Glutamatergic neuron (in vitro differentiated cells): ENCODE measurements around the gene TAPT1. TPM values are rescaled to one million over a fixed set of nuclear protein-coding genes. Genes with fewer than 3 reads are reported as not detected.

ENCODE experiments used
- DNase-seq: peaks from one replicate; pipeline ENCODE4 v3.0.0; 2022
- H3K27ac Mint-ChIP-seq: one replicate; pipeline ENCODE4 v1.8.0; 2020; ENCODE audit warnings: mild to moderate bottlenecking, mixed read lengths, inconsistent platforms; ENCODE audit not compliant: unreplicated experiment
- H3K27me3 Mint-ChIP-seq: one replicate; pipeline ENCODE4 v1.8.0; 2020; ENCODE audit warnings: mild to moderate bottlenecking, moderate library complexity, mixed read lengths, inconsistent platforms; ENCODE audit not compliant: unreplicated experiment
- H3K36me3 Mint-ChIP-seq: one replicate; pipeline ENCODE4 v1.8.0; 2020; ENCODE audit warnings: mild to moderate bottlenecking, mixed read lengths, inconsistent platforms; ENCODE audit not compliant: unreplicated experiment
- H3K4me1 Mint-ChIP-seq: one replicate; pipeline ENCODE4 v1.8.0; 2020; ENCODE audit warnings: mild to moderate bottlenecking, low read depth, mixed read lengths, inconsistent platforms; ENCODE audit not compliant: unreplicated experiment
- H3K4me3 Mint-ChIP-seq: one replicate; pipeline ENCODE4 v1.8.0; 2020; ENCODE audit warnings: mild to moderate bottlenecking, mixed read lengths, inconsistent platforms; ENCODE audit not compliant: unreplicated experiment
- H3K9me3 Mint-ChIP-seq: one replicate; pipeline ENCODE4 v1.8.0; 2020; ENCODE audit warnings: mild to moderate bottlenecking, moderate library complexity, mixed read lengths, inconsistent platforms; ENCODE audit not compliant: unreplicated experiment
- CTCF ChIP-seq: fragments of 200-600 bp; sonication (generic); IDR thresholded peaks from one replicate; pipeline ENCODE4 v1.5.0; 2021; ENCODE audit not compliant: partially characterized antibody, unreplicated experiment
- total RNA-seq: library from RNA; stranded (reverse); fragmentation: NEBNext Ultra II Directional; extraction: Animal tissue kit (Norgen Biotek cat#: 25700); gene quantifications from one replicate; pipeline ENCODE4 v1.2.1, GENCODE V29; 2021; ENCODE audit not compliant: unreplicated experiment

Gene TAPT1
- total RNA-seq, 1 donor from 2014 or later, result 28.9 TPM

GRCh38 chr4:16217300-16218051 is 8.8 kb downstream of the TAPT1 start:
- Mint-ChIP-seq H3K27me3 (no peaks in the 10 kb centered on the region), H3K27ac (no peak overlapping the region), H3K4me1 (peaks cover 3% of the 10 kb centered on the region), H3K9me3 (peaks cover 2% of the 10 kb centered on the region), H3K36me3 (no peaks in the 10 kb centered on the region), H3K4me3 (no peak overlapping the region)
- DNase-seq, result no peak
- no peak for TF ChIP-seq CTCF

GRCh38 chr4:16213121-16213520 is 13.2 kb downstream of the TAPT1 start:
- no peak for DNase-seq
- Mint-ChIP-seq H3K4me3 (no peak overlapping the region), H3K27ac (no peak overlapping the region)

GRCh38 chr4:16212138-16212782 is 14.0 kb downstream of the TAPT1 start:
- DNase-seq, result no peak
- Mint-ChIP-seq H3K9me3 (peaks cover 2% of the 10 kb centered on the region), H3K4me1 (peaks cover 7% of the 10 kb centered on the region), H3K27me3 (no peaks in the 10 kb centered on the region), H3K4me3 (no peak overlapping the region), H3K36me3 (no peaks in the 10 kb centered on the region), H3K27ac (no peak overlapping the region)
- TF ChIP-seq CTCF, result no peak

More at GRCh38 chr4:16213121-16213520, 13.2 kb downstream of the TAPT1 start:
- H3K27me3 Mint-ChIP-seq, result no peaks in the 10 kb centered on the region
- no peaks in the 10 kb centered on the region for H3K36me3 Mint-ChIP-seq
- H3K9me3 Mint-ChIP-seq, result peaks cover 2% of the 10 kb centered on the region
- no peak for TF ChIP-seq CTCF
- H3K4me1 Mint-ChIP-seq, result peaks cover 5% of the 10 kb centered on the region

- H3K27ac Mint-ChIP-seq, result no peak overlapping the region
- no peak overlapping the region for H3K4me3 Mint-ChIP-seq
- no peak for DNase-seq
- H3K27me3 Mint-ChIP-seq, result no peaks in the 10 kb centered on the region
- no peaks in the 10 kb centered on the region for H3K36me3 Mint-ChIP-seq
- H3K4me1 Mint-ChIP-seq, result peaks cover 19% of the 10 kb centered on the region
- H3K9me3 Mint-ChIP-seq, result no peaks in the 10 kb centered on the region
- no peak for TF ChIP-seq CTCF
These were observed 18.9 kb downstream of the TAPT1 start for GRCh38 chr4:16207409-16207808.

GRCh38 chr4:16206848-16207247 is 19.4 kb downstream of the TAPT1 start:
- no peak overlapping the region for H3K4me3 Mint-ChIP-seq
- no peak for TF ChIP-seq CTCF
- peaks cover 18% of the 10 kb centered on the region for H3K4me1 Mint-ChIP-seq
- H3K36me3 Mint-ChIP-seq, result no peaks in the 10 kb centered on the region
- H3K9me3 Mint-ChIP-seq, result no peaks in the 10 kb centered on the region
- H3K27me3 Mint-ChIP-seq, result no peaks in the 10 kb centered on the region
- H3K27ac Mint-ChIP-seq, result no peak overlapping the region
- DNase-seq, result no peak
